Duodenal mucosa (tissue), 2 donors: ENCODE measurements around the gene CLTCL1.
A peak's percentile ranks its signal among the peaks of the same experiment; 100 is the strongest.

Experiments used
- H3K27ac ChIP-seq: one replicate; pipeline ENCODE4 v1.7.0; 2013; ENCODE audit warnings: low read depth, low read length
- H3K27me3 ChIP-seq, 2 donors: one replicate each; pipeline ENCODE4 v1.7.0; 2013; ENCODE audit warnings: low read length in 2 of 2, control low read depth in 1 of 2; ENCODE audit not compliant: insufficient read depth in 2 of 2, control insufficient read depth in 1 of 2
- H3K36me3 ChIP-seq, 2 donors: one replicate each; pipeline ENCODE4 v1.7.0; 2013; ENCODE audit warnings: low read length in 2 of 2, control low read depth in 1 of 2; ENCODE audit not compliant: insufficient read depth in 2 of 2, control insufficient read depth in 1 of 2
- H3K4me1 ChIP-seq, 2 donors: one replicate each; pipeline ENCODE4 v1.7.0; 2013; ENCODE audit warnings: low read length in 2 of 2, control low read depth in 1 of 2; ENCODE audit not compliant: insufficient read depth in 2 of 2, control insufficient read depth in 1 of 2
- H3K4me3 ChIP-seq, 2 donors: one replicate each; pipeline ENCODE4 v1.7.0; 2013; ENCODE audit warnings: low read length in 2 of 2, low read depth in 1 of 2
- H3K9ac ChIP-seq, 2 donors: one replicate each; pipeline ENCODE4 v1.7.0; 2013; ENCODE audit warnings: low read length in 2 of 2, low read depth in 1 of 2
- H3K9me3 ChIP-seq, 2 donors: one replicate each; pipeline ENCODE4 v1.7.0; 2013; ENCODE audit warnings: low read length in 2 of 2, control low read depth in 1 of 2; ENCODE audit not compliant: control insufficient read depth in 1 of 2

The CLTCL1 gene

GRCh38 chr22:19275919-19276600 lies 15.5 kb downstream of the CLTCL1 start:
- Histone ChIP-seq H3K4me3 (no peak overlapping the region), H3K4me1 (no peaks in the 10 kb centered on the region), H3K27ac (no peak overlapping the region), H3K9me3 (no peaks in the 10 kb centered on the region), H3K9ac (no peak overlapping the region), H3K27me3 (no peaks in the 10 kb centered on the region), H3K36me3 (no peaks in the 10 kb centered on the region)

- Histone ChIP-seq H3K4me1 (no peaks in the 10 kb centered on the region), H3K4me3 (no peak overlapping the region), H3K27ac (no peak overlapping the region), H3K9me3 (no peaks in the 10 kb centered on the region), H3K9ac (no peak overlapping the region), H3K27me3 (no peaks in the 10 kb centered on the region), H3K36me3 (no peaks in the 10 kb centered on the region)
Observed at GRCh38 chr22:19275513-19275912, 16.0 kb downstream of the CLTCL1 start.

DNA sequence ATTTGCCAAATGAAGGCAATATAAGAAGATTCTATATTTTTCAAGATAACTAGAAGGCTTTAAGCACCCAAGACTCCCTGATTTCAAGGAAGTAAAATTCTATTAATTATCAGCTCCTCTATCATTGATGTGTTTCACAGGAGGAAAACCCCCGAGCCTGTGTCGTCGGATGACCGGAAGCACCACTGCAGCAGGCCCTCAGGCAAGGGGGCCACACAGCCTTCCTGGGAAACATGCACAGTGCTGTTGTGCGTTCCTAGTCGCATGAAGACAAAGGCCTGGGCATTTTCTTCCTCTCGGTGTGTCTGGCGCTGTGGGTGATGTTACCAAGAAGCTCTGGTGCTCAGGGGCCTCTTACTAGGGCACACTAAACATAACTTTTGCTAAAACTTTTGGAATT lies 16.4 kb downstream of the CLTCL1 start:
- Histone ChIP-seq H3K4me3 (no peak overlapping the region), H3K9ac (no peak overlapping the region), H3K4me1 (no peaks in the 10 kb centered on the region), H3K36me3 (no peaks in the 10 kb centered on the region), H3K27me3 (no peaks in the 10 kb centered on the region), H3K9me3 (no peaks in the 10 kb centered on the region), H3K27ac (no peak overlapping the region)

DNA sequence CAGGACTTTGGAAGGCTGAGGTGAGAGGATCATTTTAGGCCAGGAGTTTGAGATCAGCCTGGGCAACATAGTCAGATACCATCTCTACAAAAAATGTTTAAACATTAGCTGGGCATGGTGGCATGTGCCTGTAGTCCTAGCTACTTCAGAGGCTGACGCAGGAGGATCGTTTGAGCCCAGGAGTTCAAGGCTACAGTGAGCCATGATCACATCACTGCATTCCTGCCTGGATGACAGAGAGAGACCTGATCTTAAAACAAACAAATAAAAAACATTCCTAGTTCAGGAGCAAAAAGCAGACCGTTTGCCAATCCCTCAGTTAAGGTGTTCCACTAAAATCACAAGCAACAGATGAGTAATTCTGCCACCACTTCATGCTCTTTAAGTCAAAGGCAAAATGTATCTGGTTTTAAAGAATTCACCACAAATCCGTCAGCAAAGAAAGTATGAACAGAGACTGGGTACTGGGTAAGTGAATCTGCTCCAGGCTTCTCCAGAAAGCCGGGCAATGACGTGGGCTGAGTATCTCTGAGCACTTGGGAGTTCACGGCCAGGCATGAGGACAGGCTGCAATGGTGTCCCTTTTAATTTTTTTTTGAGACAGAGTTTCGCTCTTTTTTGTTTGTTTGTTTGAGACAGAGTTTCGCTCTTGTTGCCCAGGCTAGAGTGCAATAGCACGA lies 19.5 kb downstream of the CLTCL1 start:
- Histone ChIP-seq H3K4me1 (no peaks in the 10 kb centered on the region), H3K9ac (no peak overlapping the region), H3K9me3 (no peaks in the 10 kb centered on the region), H3K4me3 (no peak overlapping the region), H3K36me3 (no peaks in the 10 kb centered on the region), H3K27ac (no peak overlapping the region), H3K27me3 (no peaks in the 10 kb centered on the region)

DNA sequence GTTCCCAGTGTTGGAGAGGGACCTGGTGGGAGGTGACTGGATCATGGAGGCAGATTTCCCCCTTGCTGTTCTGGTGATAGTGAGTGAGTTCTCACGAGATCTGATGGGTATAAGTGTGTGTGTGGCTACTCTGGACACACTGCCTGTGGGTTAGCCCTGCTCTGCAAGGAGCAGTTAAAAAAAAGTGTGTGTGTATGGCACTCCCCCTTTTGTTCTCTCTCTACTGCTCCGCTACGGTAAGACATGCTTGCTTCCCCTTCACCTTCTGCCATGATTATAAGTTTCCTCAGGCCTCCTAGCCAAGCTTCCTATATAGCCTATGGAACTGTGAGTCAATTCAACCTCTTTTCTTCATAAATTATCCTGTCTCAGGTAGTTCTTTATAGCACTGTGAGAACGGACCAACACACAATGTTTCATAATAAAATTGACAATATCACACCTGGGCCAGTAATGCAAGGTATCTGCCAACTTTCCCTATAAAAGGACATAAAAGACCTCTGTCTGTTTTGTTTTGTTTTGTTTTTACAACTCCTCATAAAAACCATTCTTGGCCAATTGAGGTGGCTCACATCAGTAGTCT lies 20.2 kb downstream of the CLTCL1 start:
- Histone ChIP-seq H3K4me1 (no peaks in the 10 kb centered on the region), H3K4me3 (no peak overlapping the region), H3K27me3 (no peaks in the 10 kb centered on the region), H3K27ac (no peak overlapping the region), H3K9ac (no peak overlapping the region), H3K9me3 (peaks cover 0 to 5% of the 10 kb centered on the region in 2 donors), H3K36me3 (no peaks in the 10 kb centered on the region)

DNA sequence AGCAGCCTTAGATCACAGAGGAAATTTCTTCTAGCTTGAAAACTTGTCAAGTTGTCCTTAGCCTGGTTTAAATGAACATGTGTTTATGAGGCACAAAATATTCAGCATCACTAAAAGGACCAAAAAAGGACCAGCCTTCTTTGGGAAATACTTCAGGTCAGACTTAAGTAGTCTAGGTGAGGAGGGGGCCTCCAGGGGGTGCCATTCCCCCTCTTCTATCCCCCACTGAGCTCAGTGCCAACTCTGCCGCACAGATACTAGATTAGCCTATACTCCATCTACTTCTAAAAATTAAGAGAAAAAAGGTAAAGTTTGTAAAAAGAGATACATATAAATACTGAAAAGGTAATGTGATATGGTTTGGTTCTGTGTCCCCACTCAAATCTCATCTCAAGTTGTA lies 20.6 kb downstream of the CLTCL1 start:
- Histone ChIP-seq H3K27ac (no peak overlapping the region), H3K9ac (no peak overlapping the region), H3K9me3 (peaks cover 0 to 10% of the 10 kb centered on the region in 2 donors), H3K4me3 (no peak overlapping the region), H3K36me3 (no peaks in the 10 kb centered on the region), H3K4me1 (no peaks in the 10 kb centered on the region), H3K27me3 (no peaks in the 10 kb centered on the region)

DNA sequence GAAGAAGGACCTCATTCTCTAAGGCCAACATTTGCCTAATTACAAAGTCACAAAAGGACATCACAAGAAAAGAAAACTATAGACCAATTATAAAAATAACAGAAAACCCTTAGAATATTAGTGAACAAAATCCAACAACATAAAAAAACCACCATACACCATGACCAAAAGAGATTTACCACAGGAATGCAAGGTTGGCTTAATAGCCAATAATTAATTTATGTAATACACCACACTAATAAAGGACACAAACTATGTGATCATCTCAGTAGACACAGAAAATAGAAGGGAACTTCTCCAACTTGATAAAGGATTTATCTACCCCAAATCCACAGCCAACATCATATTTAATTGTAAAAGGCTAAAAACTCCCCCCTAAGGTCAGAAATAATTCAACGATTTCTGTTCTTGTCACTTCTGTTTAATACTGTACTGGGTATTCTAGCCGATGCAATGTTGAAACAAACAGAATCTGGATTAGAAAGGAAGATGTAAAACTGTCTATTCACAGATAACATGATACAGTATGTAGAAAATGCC lies 24.9 kb downstream of the CLTCL1 start:
- H3K36me3 ChIP-seq: no peaks in the 10 kb centered on the region
- H3K27me3 ChIP-seq: no peaks in the 10 kb centered on the region
- H3K4me1 ChIP-seq: no peaks in the 10 kb centered on the region
- no peak overlapping the region for H3K4me3 ChIP-seq
- no peak overlapping the region for H3K9ac ChIP-seq
- H3K27ac ChIP-seq: no peak overlapping the region
- peaks cover 0 to 13% of the 10 kb centered on the region in 2 donors for H3K9me3 ChIP-seq

DNA sequence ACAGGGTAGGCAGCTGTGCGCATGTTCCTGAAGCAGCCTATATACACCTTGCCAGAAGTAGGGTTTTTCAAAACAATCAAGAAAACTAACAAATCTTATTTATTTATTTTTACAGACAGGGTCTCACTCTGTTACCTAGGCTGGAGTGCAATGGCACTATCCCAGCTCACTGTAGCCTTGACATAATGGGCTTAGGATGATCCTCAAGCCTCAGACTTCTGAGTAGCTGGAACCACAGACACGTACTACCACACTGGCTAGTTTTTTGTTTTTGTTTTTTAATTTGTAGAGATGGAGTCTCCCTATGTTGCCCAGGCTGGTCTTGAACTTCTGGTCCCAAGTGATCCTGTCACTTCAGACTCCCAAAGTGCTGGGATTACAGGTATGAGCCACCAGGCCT lies 25.7 kb downstream of the CLTCL1 start:
- Histone ChIP-seq H3K9ac (no peak overlapping the region), H3K27ac (no peak overlapping the region), H3K36me3 (no peaks in the 10 kb centered on the region), H3K9me3 (peaks cover 0 to 13% of the 10 kb centered on the region in 2 donors), H3K27me3 (no peaks in the 10 kb centered on the region), H3K4me1 (no peaks in the 10 kb centered on the region), H3K4me3 (no peak overlapping the region)

DNA sequence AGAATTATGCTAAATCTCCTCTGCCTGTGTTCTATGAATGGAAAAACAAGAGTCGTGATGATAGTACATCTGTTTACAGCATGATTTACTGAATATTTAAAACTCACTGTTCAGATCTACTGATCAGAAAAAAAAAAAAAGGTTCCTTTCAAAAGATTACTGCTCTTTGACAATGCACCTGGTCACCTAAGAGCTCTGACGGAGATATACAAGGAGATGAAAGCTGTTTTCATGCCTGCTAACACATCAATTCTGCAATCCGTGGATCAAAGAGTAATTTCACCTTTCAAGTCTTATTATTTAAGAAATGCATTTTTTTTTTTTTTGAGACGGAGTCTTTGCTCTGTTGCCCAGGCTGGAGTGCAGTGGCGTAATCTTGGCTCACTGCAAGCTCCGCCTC lies 30.7 kb downstream of the CLTCL1 start:
- no peak overlapping the region for H3K9ac ChIP-seq
- H3K27me3 ChIP-seq: no peaks in the 10 kb centered on the region
- H3K4me1 ChIP-seq: no peaks in the 10 kb centered on the region
- no peak overlapping the region for H3K27ac ChIP-seq
- H3K36me3 ChIP-seq: no peaks in the 10 kb centered on the region
- peaks cover 0 to 2% of the 10 kb centered on the region in 2 donors for H3K9me3 ChIP-seq
- no peak overlapping the region for H3K4me3 ChIP-seq

GRCh38 chr22:19260194-19260593 lies 31.3 kb downstream of the CLTCL1 start:
- no peaks in the 10 kb centered on the region for H3K27me3 ChIP-seq
- H3K4me3 ChIP-seq: peak overlapping the region in 1 of 2 donors; percentile 10
- H3K9ac ChIP-seq: no peak overlapping the region
- no peaks in the 10 kb centered on the region for H3K9me3 ChIP-seq
- no peaks in the 10 kb centered on the region for H3K36me3 ChIP-seq
- no peaks in the 10 kb centered on the region for H3K4me1 ChIP-seq
- H3K27ac ChIP-seq: no peak overlapping the region
